B cell (primary cell): Measurements from ENCODE around the gene DHX57. TPM values are rescaled to one million over a fixed set of nuclear protein-coding genes. Genes with fewer than 3 reads are reported as not detected.

Source experiments
- ATAC-seq: fragments of 200-7000 bp; cut with Tn5 transposase; one replicate; pipeline ENCODE4 v1.10.0; 2021; ENCODE audit warnings: low read depth, mild to moderate bottlenecking, moderate number of reproducible peaks, moderate library complexity
- CTCF ChIA-PET: fragments of 350-600 bp; sonication (Branson Sonifier 250); formaldehyde crosslinking; loops from one replicate; lab custom pipeline; 2021; ENCODE audit warnings: antibody characterized with exemption, inconsistent platforms; lab: Charles Lee
- POLR2A ChIA-PET: fragments of 350-600 bp; sonication (Branson Sonifier 250); formaldehyde crosslinking; loops from one replicate; lab custom pipeline; 2021; ENCODE audit warnings: antibody characterized with exemption; lab: Charles Lee
- DNase-seq: peaks from one replicate; pipeline ENCODE4 v3.0.0; 2013
- H2AFZ ChIP-seq: 2 replicates; pipeline ENCODE4 v1.6.1; 2012; ENCODE audit warnings: mild to moderate bottlenecking, low read depth, low read length; ENCODE audit not compliant: insufficient read depth, poor library complexity, severe bottlenecking
- H3K27ac ChIP-seq, 2 donors: 1 replicate in 1 of 2; 2 replicates in 1 of 2; pipeline ENCODE4 v1.5.1; 2012 to 2013; ENCODE audit warnings: low read length in 2 of 2, mild to moderate bottlenecking in 2 of 2, moderate library complexity in 1 of 2
- H3K27me3 ChIP-seq, 4 experiments: fragments of 200-600 bp in 1 of 4; sonication (generic) in 1 of 4; replicated peaks in 1 of 4; 1 replicate in 2 of 4; 2 replicates in 2 of 4; pipeline versions ENCODE4 v1.6.1 to v1.7.0; 2013 to 2016; ENCODE audit warnings: low read length in 3 of 4, mild to moderate bottlenecking in 2 of 4, mixed read lengths in 1 of 4, moderate library complexity in 1 of 4; ENCODE audit not compliant: insufficient read depth in 4 of 4, control insufficient read depth in 3 of 4; ENCODE audit errors: control extremely low read depth in 1 of 4
- H3K36me3 ChIP-seq, 2 experiments: replicated peaks in 1 of 2; 1 replicate in 1 of 2; 2 replicates in 1 of 2; pipeline versions ENCODE4 v1.6.1 to v1.7.1; 2013; ENCODE audit warnings: low read length in 1 of 2; ENCODE audit not compliant: insufficient read depth in 2 of 2, control insufficient read depth in 1 of 2; ENCODE audit errors: control extremely low read depth in 1 of 2, extremely low read depth in 1 of 2
- H3K4me1 ChIP-seq, 2 donors: fragments of 200-600 bp in 1 of 2; sonication (generic) in 1 of 2; 1 replicate in 1 of 2; 2 replicates in 1 of 2; pipeline versions ENCODE4 v1.5.1 to v1.6.1; 2013 to 2017; ENCODE audit warnings: low read length in 2 of 2; ENCODE audit not compliant: control insufficient read depth in 2 of 2, insufficient read depth in 2 of 2
- H3K4me2 ChIP-seq: replicated peaks from 2 replicates; pipeline ENCODE3; 2012; ENCODE audit warnings: mild to moderate bottlenecking, low read depth, low read length; ENCODE audit not compliant: poor library complexity, severe bottlenecking
- H3K4me3 ChIP-seq, 5 experiments: fragments of 200-600 bp in 1 of 5; sonication (generic) in 1 of 5; 1 replicate in 3 of 5; 2 replicates in 2 of 5; pipeline versions ENCODE4 v1.5.1 to v1.7.0; 2011 to 2016; ENCODE audit warnings: low read length in 4 of 5, mild to moderate bottlenecking in 4 of 5, low read depth in 2 of 5, control low read depth in 1 of 5, moderate library complexity in 1 of 5; ENCODE audit not compliant: insufficient read depth in 1 of 5; ENCODE audit errors: control extremely low read depth in 1 of 5, extremely low read depth in 1 of 5
- H3K79me2 ChIP-seq: fragments of 200-600 bp; sonication (generic); one replicate; pipeline ENCODE4 v1.6.0; 2016; ENCODE audit warnings: low read length; ENCODE audit not compliant: control insufficient read depth, insufficient read depth
- H3K9ac ChIP-seq: fragments of 200-600 bp; sonication (generic); 2 replicates; pipeline ENCODE4 v1.6.1; 2017; ENCODE audit warnings: mild to moderate bottlenecking, low read length, moderate library complexity
- H3K9me3 ChIP-seq, 3 donors: one replicate each; pipeline versions ENCODE4 v1.6.1 to v1.7.1; 2013; ENCODE audit warnings: low read length in 2 of 3; ENCODE audit not compliant: control insufficient read depth in 2 of 3, insufficient read depth in 1 of 3; ENCODE audit errors: control extremely low read depth in 1 of 3
- H4K20me1 ChIP-seq: 2 replicates; pipeline ENCODE4 v1.6.0; 2012; ENCODE audit warnings: mild to moderate bottlenecking, low read length; ENCODE audit not compliant: insufficient read depth, control insufficient read depth, poor library complexity, severe bottlenecking
- H3K27ac Mint-ChIP-seq: one replicate; pipeline ENCODE4 v1.8.0; 2021; ENCODE audit warnings: mixed read lengths
- H3K27me3 Mint-ChIP-seq: one replicate; pipeline ENCODE4 v1.8.0; 2021; ENCODE audit warnings: mixed read lengths
- H3K4me1 Mint-ChIP-seq: one replicate; pipeline ENCODE4 v1.8.0; 2021; ENCODE audit warnings: mixed read lengths
- H3K4me3 Mint-ChIP-seq: one replicate; pipeline ENCODE4 v1.8.0; 2021; ENCODE audit warnings: mixed read lengths
- H3K9me3 Mint-ChIP-seq: one replicate; pipeline ENCODE4 v1.8.0; 2022; ENCODE audit warnings: mixed read lengths; ENCODE audit not compliant: insufficient read depth
- CTCF ChIP-seq: fragments of 200-600 bp; IDR thresholded peaks from one replicate; pipeline ENCODE4 v1.8.0; 2022; ENCODE audit warnings: antibody characterized with exemption, mild to moderate bottlenecking
- EZH2 ChIP-seq: IDR thresholded peaks from 2 replicates; pipeline ENCODE4 v1.6.1; 2012; ENCODE audit warnings: borderline replicate concordance, low read depth, mild to moderate bottlenecking, moderate library complexity, low read length; ENCODE audit not compliant: insufficient read depth, poor library complexity, severe bottlenecking
- WGBS: methylation state at CpG from one replicate; pipeline ENCODE4 v1.1.5; 2013; ENCODE audit warnings: missing lambda C conversion rate; ENCODE audit not compliant: insufficient coverage; 5-methylcytosine and 5-hydroxymethylcytosine counted together
- intact Hi-C: fragments of 100-400 bp; cut with micrococcal nuclease; formaldehyde crosslinking; loops from one replicate; pipeline ENCODE4 v1.10.0; 2022
- polyA plus RNA-seq: library from polyadenylated mRNA; depleted of rRNA; stranded (reverse); fragments of >200 nt; gene quantifications from 2 replicates; pipeline ENCODE4 v1.2.3, GENCODE V29; 2012
- total RNA-seq, 2 donors: library from RNA; stranded (reverse); fragments of 120-200 nt in 1 of 2; gene quantifications; 1 replicate in 1 of 2; 2 replicates in 1 of 2; pipeline versions ENCODE4 v1.2.3 to v1.2.4, GENCODE V29; 2013 to 2022

The DHX57 gene
- total and polyA plus RNA-seq, 2 donors (not counting 1 experiment from before 2014, with no cell fraction given) = 7.7 to 25.0 TPM

GRCh38 chr2:38856165-38856564, 19.6 kb downstream of the DHX57 start:
- H3K4me2 ChIP-seq = no peak overlapping the region
- no CpG with 5 or more reads among the region's 1 CpG for WGBS
- no peak overlapping the region for H3K27ac Mint-ChIP-seq
- intact Hi-C loops = no loop called here
- H3K27ac ChIP-seq = no peak overlapping the region
- no peak overlapping the region for H3K4me3 Mint-ChIP-seq
- ATAC-seq (no peak), DNase-seq (no peak)
- H3K9me3 ChIP-seq = no peaks in the 10 kb centered on the region
- no peak overlapping the region for H2AFZ ChIP-seq
- no peaks in the 10 kb centered on the region for H3K27me3 Mint-ChIP-seq
- no peaks in the 10 kb centered on the region for H3K4me1 ChIP-seq
- peaks cover 9 to 51% of the 10 kb centered on the region in 2 experiments for H3K36me3 ChIP-seq
- no peaks in the 10 kb centered on the region for H3K27me3 ChIP-seq
- H3K4me3 ChIP-seq = no peak overlapping the region
- no peaks in the 10 kb centered on the region for H4K20me1 ChIP-seq
- no peaks in the 10 kb centered on the region for H3K79me2 ChIP-seq
- H3K9me3 Mint-ChIP-seq = no peaks in the 10 kb centered on the region
- H3K4me1 Mint-ChIP-seq = peaks cover 3% of the 10 kb centered on the region
- H3K9ac ChIP-seq = no peak overlapping the region
- ChIA-PET POLR2A (no interaction called here), CTCF (no interaction called here)
- TF ChIP-seq CTCF (no peak), EZH2 (no peak)

GRCh38 chr2:38850045-38850444, 25.7 kb downstream of the DHX57 start:
- no peak overlapping the region for H3K4me3 ChIP-seq

More at GRCh38 chr2:38850045-38850444, 25.7 kb downstream of the DHX57 start:
- Histone ChIP-seq H2AFZ (no peak overlapping the region), H3K9ac (no peak overlapping the region), H3K4me1 (peaks cover 9 to 11% of the 10 kb centered on the region in 2 donors), H3K27ac (peak overlapping the region in 1 of 2 donors; percentile 57), H4K20me1 (no peaks in the 10 kb centered on the region), H3K4me2 (peak overlapping the region; percentile 42), H3K79me2 (no peaks in the 10 kb centered on the region), H3K27me3 (no peaks in the 10 kb centered on the region), H3K36me3 (peaks cover 6 to 14% of the 10 kb centered on the region in 2 experiments), H3K9me3 (peaks cover 0 to 2% (median 0%) of the 10 kb centered on the region in 3 donors)
- WGBS = 22% methylated on average over 2 of the region's 3 CpGs
- H3K27ac Mint-ChIP-seq = peak overlapping the region; percentile 68
- TF ChIP-seq EZH2 (no peak), CTCF (no peak)
- ATAC-seq = no peak
- no peak overlapping the region for H3K4me3 Mint-ChIP-seq
- DNase-seq = peak; percentile 15
- H3K4me1 Mint-ChIP-seq = peaks cover 15% of the 10 kb centered on the region
- intact Hi-C loops = no loop called here
- no peaks in the 10 kb centered on the region for H3K9me3 Mint-ChIP-seq
- no peaks in the 10 kb centered on the region for H3K27me3 Mint-ChIP-seq
- CTCF ChIA-PET = interaction anchor here (2.9 kb wide), 1 partner anchor 9 kb away, joined by 11 read pairs; no protein-coding TSS in a partner anchor
- POLR2A ChIA-PET = no interaction called here
